ENCODE data around the gene FNIP2.
A peak's percentile ranks its signal among the peaks of the same experiment; 100 is the strongest.
"Not testable (repeated sequence)": the region's sequence is repeated elsewhere in the genome, so short reads cannot be mapped to it uniquely, and the experiment has no call there.

The FNIP2 gene

GRCh38 chr4:158768555-158769174 is at the start of gene FNIP2:
FNIP2 (plus strand) TSS chr4:158769026; CDS start chr4:158769213, 187 bp downstream.
- DNase-seq = peak; percentile 78

GRCh38 chr4:158721680-158722079 is 47.1 kb upstream of the FNIP2 start:
- no peak for DNase-seq

- peak; percentile 18 for DNase-seq
These were observed 46.4 kb upstream of the FNIP2 start for GRCh38 chr4:158722291-158722916.

GRCh38 chr4:158722917-158723793 is 45.7 kb upstream of the FNIP2 start, which contains the start of gene PPID:
PPID (minus strand) TSS chr4:158723396; CDS start chr4:158723288, 108 bp downstream.
- peak; percentile 84 for DNase-seq

- no peak for DNase-seq
These were observed 44.2 kb upstream of the FNIP2 start for GRCh38 chr4:158724637-158725036.

- DNase-seq = no peak
These were observed 42.2 kb upstream of the FNIP2 start for GRCh38 chr4:158726633-158727032.

GRCh38 chr4:158728236-158728635 is 40.6 kb upstream of the FNIP2 start:
- no peak for DNase-seq

GRCh38 chr4:158729716-158730559 is 38.9 kb upstream of the FNIP2 start:
- peak; percentile 66 for DNase-seq

GRCh38 chr4:158738866-158739265 is 30.0 kb upstream of the FNIP2 start:
- DNase-seq = no peak

- DNase-seq = no peak
These were observed 29.2 kb upstream of the FNIP2 start for GRCh38 chr4:158739600-158739999.

- DNase-seq = no peak
These were observed 27.4 kb upstream of the FNIP2 start for GRCh38 chr4:158741326-158742021.

GRCh38 chr4:158746537-158746936 is 22.3 kb upstream of the FNIP2 start:
- not testable (repeated sequence) for DNase-seq

- no peak for DNase-seq
These were observed 18.4 kb upstream of the FNIP2 start for GRCh38 chr4:158750379-158750778.

- no peak for DNase-seq
These were observed 14.2 kb upstream of the FNIP2 start for GRCh38 chr4:158754385-158755180.

- DNase-seq = not testable (repeated sequence)
These were observed 13.0 kb upstream of the FNIP2 start for GRCh38 chr4:158755819-158756218.

GRCh38 chr4:158756588-158756987 is 12.2 kb upstream of the FNIP2 start:
- no peak for DNase-seq

- DNase-seq = no peak
These were observed 10.7 kb upstream of the FNIP2 start for GRCh38 chr4:158758142-158758541.

- DNase-seq = no peak
These were observed 10.1 kb upstream of the FNIP2 start for GRCh38 chr4:158758703-158759102.

GRCh38 chr4:158759539-158759938 is 9.3 kb upstream of the FNIP2 start:
- not testable (repeated sequence) for DNase-seq

- DNase-seq = no peak
These were observed 8.0 kb upstream of the FNIP2 start for GRCh38 chr4:158760866-158761265.

GRCh38 chr4:158762553-158762952 is 6.3 kb upstream of the FNIP2 start:
- no peak for DNase-seq
